MM.1S (cell line): ENCODE data around the gene OR2AG2.

Source experiments
- DNase-seq: peaks from one replicate; pipeline ENCODE4 v3.0.0-alpha.2; 2015
- H2AFZ ChIP-seq: fragments of 300-600 bp; sonication (generic); 2 replicates; pipeline ENCODE4 v1.6.0; 2016; ENCODE audit warnings: antibody characterized with exemption, low read length
- H3F3A ChIP-seq: fragments of 300-600 bp; sonication (generic); 2 replicates; pipeline ENCODE4 v1.6.1; 2016; ENCODE audit warnings: mild to moderate bottlenecking, antibody characterized with exemption, low read length, moderate library complexity, mixed read lengths; ENCODE audit not compliant: insufficient read depth
- H3K27ac ChIP-seq: fragments of 300-600 bp; sonication (generic); 2 replicates; pipeline ENCODE4 v1.5.1; 2016; ENCODE audit warnings: mild to moderate bottlenecking, low read length
- H3K27me3 ChIP-seq: fragments of 300-600 bp; sonication (generic); replicated peaks from 2 replicates; pipeline ENCODE4 v1.6.0; 2016; ENCODE audit warnings: low read length; ENCODE audit not compliant: insufficient read depth
- H3K36me3 ChIP-seq: fragments of 300-600 bp; sonication (generic); replicated peaks from 2 replicates; pipeline ENCODE4 v1.6.1; 2016; ENCODE audit warnings: mild to moderate bottlenecking, low read length, mixed read lengths; ENCODE audit not compliant: insufficient read depth
- H3K4me1 ChIP-seq: fragments of 300-600 bp; sonication (generic); 2 replicates; pipeline ENCODE4 v1.6.1; 2016; ENCODE audit warnings: low read length, mixed read lengths
- H3K4me2 ChIP-seq: fragments of 300-600 bp; sonication (generic); 2 replicates; pipeline ENCODE4 v1.6.0; 2016; ENCODE audit warnings: low read depth, low read length
- H3K4me3 ChIP-seq: fragments of 300-600 bp; sonication (generic); 2 replicates; pipeline ENCODE4 v1.5.1; 2016; ENCODE audit warnings: low read length, mixed read lengths
- H3K79me2 ChIP-seq: fragments of 300-600 bp; sonication (generic); 2 replicates; pipeline ENCODE4 v1.6.1; 2016; ENCODE audit warnings: mixed run types, low read length, mixed read lengths
- H3K9ac ChIP-seq: fragments of 300-600 bp; sonication (generic); 2 replicates; pipeline ENCODE4 v1.6.1; 2016; ENCODE audit warnings: low read length, mixed read lengths
- H3K9me2 ChIP-seq: fragments of 300-600 bp; sonication (generic); replicated peaks from 2 replicates; pipeline ENCODE4 v1.6.1; 2016; ENCODE audit warnings: mild to moderate bottlenecking, low read length, mixed read lengths; ENCODE audit not compliant: insufficient read depth
- H3K9me3 ChIP-seq: fragments of 300-600 bp; sonication (generic); replicated peaks from 2 replicates; pipeline ENCODE4 v1.6.1; 2016; ENCODE audit warnings: mild to moderate bottlenecking, low read length, mixed read lengths; ENCODE audit not compliant: insufficient read depth
- H4K20me1 ChIP-seq: fragments of 300-600 bp; sonication (generic); 2 replicates; pipeline ENCODE4 v1.6.1; 2016; ENCODE audit warnings: mild to moderate bottlenecking, low read length, moderate library complexity, mixed read lengths; ENCODE audit not compliant: insufficient read depth
- CTCF ChIP-seq: fragments of 300-600 bp; sonication (generic); IDR thresholded peaks from 2 replicates; pipeline ENCODE4 v1.5.1; 2016; ENCODE audit warnings: antibody characterized with exemption, low read length, mixed read lengths
- EZH2 ChIP-seq: fragments of 300-600 bp; sonication (generic); optimal IDR thresholded peaks from 2 replicates; pipeline ENCODE3; 2017; ENCODE audit warnings: low read depth, mild to moderate bottlenecking, antibody characterized with exemption, low read length, mixed read lengths
- EZH2phosphoT487 ChIP-seq: fragments of 300-600 bp; sonication (generic); IDR thresholded peaks from 2 replicates; pipeline ENCODE4 v1.6.1; 2018; ENCODE audit warnings: antibody characterized with exemption, low read length

Gene OR2AG2

GRCh38 chr11:6746086-6746618 is 25.6 kb downstream of the OR2AG2 start:
- Histone ChIP-seq H3K9me2 (no peaks in the 10 kb centered on the region), H3K79me2 (peaks cover 42% of the 10 kb centered on the region), H3K9me3 (no peaks in the 10 kb centered on the region), H4K20me1 (no peaks in the 10 kb centered on the region), H3K9ac (peak overlapping the region; percentile 54), H3K4me2 (peak overlapping the region; percentile 60), H3K27ac (peak overlapping the region; percentile 73), H3K36me3 (no peaks in the 10 kb centered on the region), H3F3A (peaks cover 18% of the 10 kb centered on the region), H3K4me1 (peaks cover 22% of the 10 kb centered on the region), H3K4me3 (peak overlapping the region; percentile 64), H2AFZ (peak overlapping the region; percentile 58), H3K27me3 (no peaks in the 10 kb centered on the region)
- TF ChIP-seq CTCF (no peak), EZH2phosphoT487 (no peak)
- DNase-seq = peak; percentile 84

- DNase-seq = peak; percentile 11
- H3K79me2 ChIP-seq = peaks cover 46% of the 10 kb centered on the region
- peak overlapping the region; percentile 73 for H3K27ac ChIP-seq
- TF ChIP-seq CTCF (no peak), EZH2 (no peak), EZH2phosphoT487 (no peak)
- no peaks in the 10 kb centered on the region for H4K20me1 ChIP-seq
- no peaks in the 10 kb centered on the region for H3K36me3 ChIP-seq
- H2AFZ ChIP-seq = peak overlapping the region; percentile 26; the same call in 1 of the 2 replicates
- H3K4me1 ChIP-seq = peaks cover 22% of the 10 kb centered on the region
- peaks cover 18% of the 10 kb centered on the region for H3F3A ChIP-seq
- H3K4me2 ChIP-seq = peak overlapping the region; percentile 60
- H3K4me3 ChIP-seq = peak overlapping the region; percentile 64
- H3K9me3 ChIP-seq = no peaks in the 10 kb centered on the region
- no peaks in the 10 kb centered on the region for H3K9me2 ChIP-seq
- no peaks in the 10 kb centered on the region for H3K27me3 ChIP-seq
- peak overlapping the region; percentile 54 for H3K9ac ChIP-seq
These were observed 26.2 kb downstream of the OR2AG2 start for GRCh38 chr11:6745465-6746015.

GRCh38 chr11:6745018-6745417 is 26.8 kb downstream of the OR2AG2 start:
- no peaks in the 10 kb centered on the region for H3K9me3 ChIP-seq
- peaks cover 22% of the 10 kb centered on the region for H3K4me1 ChIP-seq
- peak overlapping the region; percentile 64 for H3K4me3 ChIP-seq
- no peak overlapping the region for H2AFZ ChIP-seq
- H3K4me2 ChIP-seq = peak overlapping the region; percentile 60
- H3K79me2 ChIP-seq = peaks cover 47% of the 10 kb centered on the region
- no peaks in the 10 kb centered on the region for H4K20me1 ChIP-seq
- TF ChIP-seq CTCF = no peak
- no peak for TF ChIP-seq EZH2
- no peaks in the 10 kb centered on the region for H3K36me3 ChIP-seq
- H3K9me2 ChIP-seq = no peaks in the 10 kb centered on the region
- H3K27ac ChIP-seq = peak overlapping the region; percentile 73; the same call in 1 of the 2 replicates
- H3K27me3 ChIP-seq = no peaks in the 10 kb centered on the region
- peak overlapping the region; percentile 54; the same call in 1 of the 2 replicates for H3K9ac ChIP-seq
- DNase-seq = no peak
- peaks cover 18% of the 10 kb centered on the region for H3F3A ChIP-seq
